K562 (cell line): Measurements from ENCODE around the gene CAMK2B. TPM values are rescaled to one million over a fixed set of nuclear protein-coding genes. Genes with fewer than 3 reads are reported as not detected.

Experiments used
- ATAC-seq: fragments of 200-7000 bp; cut with Tn5 transposase; 3 replicates; pipeline ENCODE4 v1.9.1; 2020; ENCODE audit warnings: moderate library complexity
- BruUV-seq: library from RNA; stranded (reverse); fragments of 400-500 nt; replicated peaks from 2 replicates; lab custom pipeline; 2021; lab: Mats Ljungman, UMichigan
- CTCF ChIA-PET: fragments of 300-600 bp; formaldehyde crosslinking; extraction: SDS; loops from one replicate; lab custom pipeline; 2021; ENCODE audit warnings: low intra/inter-chr PET ratio; lab: Yijun Ruan, JAX
- POLR2A ChIA-PET: fragments of 300-600, 350-650 bp; sonication (Branson Sonifier 250); formaldehyde crosslinking; extraction: SDS; loops from one replicate; lab custom pipeline; 2021; ENCODE audit warnings: antibody characterized with exemption, inconsistent platforms; lab: Yijun Ruan, JAX
- DNase-seq, 4 experiments: peaks; one replicate each; pipeline versions ENCODE4 v3.0.0 to v3.0.0-alpha.2; 2011 to 2018; ENCODE audit warnings: low spot score in 3 of 4, mixed read lengths in 3 of 4; ENCODE audit errors: extremely low read depth in 1 of 4
- FAIRE-seq: peaks from 2 replicates; lab custom pipeline; 2011; peaks lifted over from hg19 to GRCh38; lab: Jason Lieb, UNC
- H2AFZ ChIP-seq: 2 replicates; pipeline ENCODE4 v1.6.0; 2011; ENCODE audit warnings: low read depth, low read length, control low read depth, inconsistent platforms
- H3K27ac ChIP-seq: fragments of 200-600 bp; 3 replicates; pipeline ENCODE4 v1.8.0; 2011; ENCODE audit warnings: low read depth, mild to moderate bottlenecking, control low read depth, inconsistent platforms, low read length, moderate library complexity, mixed read lengths; ENCODE audit errors: extremely low read depth
- H3K27me3 ChIP-seq, 2 experiments: fragments of 300-600 bp in 1 of 2; 2 replicates in 1 of 2; 3 replicates in 1 of 2; pipeline versions ENCODE4 v1.6.0 to v1.8.0; 2011; ENCODE audit warnings: inconsistent platforms in 2 of 2, low read length in 2 of 2, mild to moderate bottlenecking in 1 of 2, mixed read lengths in 1 of 2, moderate library complexity in 1 of 2; ENCODE audit not compliant: control insufficient read depth in 2 of 2, insufficient read depth in 2 of 2
- H3K36me3 ChIP-seq: fragments of 300-600 bp; 3 replicates; pipeline ENCODE4 v1.8.0; 2011; ENCODE audit warnings: mild to moderate bottlenecking, low read length, inconsistent platforms; ENCODE audit not compliant: control insufficient read depth, insufficient read depth
- H3K4me1 ChIP-seq, 2 experiments: fragments of 200-600 bp in 1 of 2; replicated peaks in 1 of 2; 2 replicates in 1 of 2; 3 replicates in 1 of 2; pipeline versions ENCODE4 v1.5.1 to v1.8.0; 2011; ENCODE audit warnings: inconsistent platforms in 2 of 2, low read length in 2 of 2, mild to moderate bottlenecking in 1 of 2, mixed read lengths in 1 of 2, moderate library complexity in 1 of 2; ENCODE audit not compliant: control insufficient read depth in 2 of 2, insufficient read depth in 2 of 2
- H3K4me2 ChIP-seq: 2 replicates; pipeline ENCODE4 v1.6.1; 2011; ENCODE audit warnings: low read length, control low read depth, inconsistent platforms, mixed read lengths; ENCODE audit not compliant: insufficient read depth
- H3K4me3 ChIP-seq: fragments of 200-600 bp; sonication (generic), shearing (Covaris generic); 2 replicates; pipeline ENCODE4 v1.5.1; 2016; ENCODE audit warnings: control low read depth, inconsistent platforms
- H3K79me2 ChIP-seq: fragments of 200-600 bp; 3 replicates; pipeline ENCODE4 v1.8.0; 2011; ENCODE audit warnings: low read length, inconsistent platforms; ENCODE audit not compliant: control insufficient read depth, insufficient read depth
- H3K9ac ChIP-seq, 2 experiments: 2 replicates each; pipeline versions ENCODE4 v1.6.0 to v1.6.1; 2011; ENCODE audit warnings: low read depth in 2 of 2, low read length in 2 of 2, control low read depth in 1 of 2, inconsistent platforms in 1 of 2, mild to moderate bottlenecking in 1 of 2, mixed read lengths in 1 of 2; ENCODE audit not compliant: insufficient read depth in 1 of 2
- H3K9me1 ChIP-seq: one replicate; pipeline ENCODE4 v1.6.0; 2011; ENCODE audit warnings: inconsistent platforms, mild to moderate bottlenecking, low read length, moderate library complexity; ENCODE audit not compliant: control insufficient read depth, insufficient read depth
- H3K9me3 ChIP-seq: replicated peaks from 2 replicates; pipeline ENCODE4 v1.5.1; 2011; ENCODE audit warnings: low read depth, low read length, inconsistent platforms; ENCODE audit not compliant: control insufficient read depth, insufficient read depth
- H4K20me1 ChIP-seq: replicated peaks from 2 replicates; pipeline ENCODE4 v1.6.1; 2011; ENCODE audit warnings: low read length, inconsistent platforms, mixed read lengths; ENCODE audit not compliant: control insufficient read depth, insufficient read depth
- CEBPG ChIP-seq, 3 experiments: fragments of 200-800 bp in 1 of 3; sonication (Bioruptor generic) in 1 of 3; sonication (generic) in 1 of 3; formaldehyde crosslinking in 1 of 3; IDR thresholded peaks in 2 of 3; conservative IDR thresholded peaks in 1 of 3; 2 replicates each; pipeline versions ENCODE4 v1.6.1 to v1.8.0; 2016 to 2022; ENCODE audit warnings: missing compliant biosample characterization in 2 of 3, missing genetic modification characterization in 2 of 3, mild to moderate bottlenecking in 1 of 3, missing genetic modification reagents in 1 of 3
- E2F6 ChIP-seq, 2 experiments: IDR thresholded peaks; 2 replicates each; pipeline ENCODE4 v1.6.1; 2011; ENCODE audit warnings: borderline replicate concordance in 1 of 2, control low read depth in 1 of 2, low read depth in 1 of 2, low read length in 1 of 2, mild to moderate bottlenecking in 1 of 2, mixed read lengths in 1 of 2, moderate library complexity in 1 of 2; ENCODE audit not compliant: insufficient read depth in 1 of 2, insufficient read length in 1 of 2, poor library complexity in 1 of 2, severe bottlenecking in 1 of 2; ENCODE audit errors: extremely low read depth in 1 of 2
- EZH2 ChIP-seq: IDR thresholded peaks from 2 replicates; pipeline ENCODE4 v1.6.1; 2012; ENCODE audit warnings: low read depth, mild to moderate bottlenecking, inconsistent platforms, low read length, borderline replicate concordance
- HDAC1 ChIP-seq, 2 experiments: fragments of 450-650 bp; IDR thresholded peaks; 2 replicates each; pipeline ENCODE4 v1.6.1; 2016 to 2017; ENCODE audit warnings: inconsistent platforms in 1 of 2, mild to moderate bottlenecking in 1 of 2, moderate library complexity in 1 of 2
- HES1 ChIP-seq: fragments of 450-650 bp; IDR thresholded peaks from 2 replicates; pipeline ENCODE4 v1.6.1; 2016; ENCODE audit warnings: low read depth, mild to moderate bottlenecking, moderate library complexity
- MTA3 ChIP-seq: fragments of 450-650 bp; formaldehyde crosslinking; IDR thresholded peaks from 2 replicates; pipeline ENCODE4 v1.6.1; 2017; ENCODE audit warnings: mild to moderate bottlenecking, borderline replicate concordance
- SIN3A ChIP-seq, 2 experiments: fragments of 150-350 bp in 1 of 2; IDR thresholded peaks; 2 replicates each; pipeline ENCODE4 v1.6.1; 2011 to 2016; ENCODE audit warnings: borderline replicate concordance in 2 of 2, low read depth in 2 of 2, low read length in 2 of 2, mild to moderate bottlenecking in 2 of 2, moderate library complexity in 2 of 2; ENCODE audit not compliant: control insufficient read depth in 1 of 2
- ZNF277 ChIP-seq: fragments of 250-450 bp; sonication (Bioruptor Pico); IDR thresholded peaks from 2 replicates; pipeline ENCODE4 v1.8.0; 2022; ENCODE audit warnings: inconsistent platforms, mild to moderate bottlenecking, moderate library complexity, borderline replicate concordance
- ZNF395 ChIP-seq: fragments of 200-800 bp; sonication (Bioruptor generic); IDR thresholded peaks from 2 replicates; pipeline ENCODE4 v1.6.1; 2017; ENCODE audit warnings: missing genetic modification characterization, missing compliant biosample characterization
- WGBS: fragments of 100-300 bp; shearing (Covaris generic); methylation state at CpG from one replicate; pipeline ENCODE4 v1.1.6; 2016; ENCODE audit warnings: low coverage, mixed read lengths; ENCODE audit not compliant: insufficient coverage; ENCODE audit errors: missing lambda C conversion rate; 5-methylcytosine and 5-hydroxymethylcytosine counted together
- in situ Hi-C: fragments of 300-500 bp; cut with MboI; formaldehyde crosslinking; loops from 4 replicates; pipeline ENCODE4 v1.15.0; 2018; ENCODE audit warnings: inconsistent platforms, mixed read lengths
- intact Hi-C: fragments of 100-400 bp; cut with micrococcal nuclease; formaldehyde crosslinking; loops from 2 replicates; pipeline ENCODE4 v1.14.2; 2022
- polyA plus RNA-seq, 8 experiments: library from polyadenylated mRNA; depleted of rRNA in 4 of 8; stranded (reverse) in 5 of 8; unstranded in 3 of 8; fragments of >200 nt; fragmentation: Nextera tagmentation in 2 of 8; fragmentation: Illumina TruSeq in 1 of 8; extraction: Ambion mirVana in 2 of 8; extraction: Trizol in 1 of 8; gene quantifications; 2 replicates each; pipeline versions ENCODE4 v1.2.1 to v1.2.3, GENCODE V29; 2011 to 2014; ENCODE audit warnings: inconsistent platforms in 1 of 8, missing spikeins in 1 of 8
- total RNA-seq, 7 experiments: library from RNA; depleted of rRNA in 6 of 7; stranded (reverse); fragments of >200 nt in 6 of 7; fragmentation: Illumina TruSeq in 2 of 7; extraction: Trizol in 2 of 7; gene quantifications; 2 replicates each; pipeline versions ENCODE4 v1.2.1 to v1.2.3, GENCODE V29; 2011 to 2021; ENCODE audit warnings: low replicate concordance in 1 of 7

The CAMK2B gene
- total and polyA plus RNA-seq, 9 of the 15 experiments (the other 6 are each of a cell fraction or from before 2014, with no cell fraction given): 0.04 to 0.09 (median 0.05) TPM; not detected in 4

- no peaks in the 10 kb centered on the region for H3K9me1 ChIP-seq
- peaks cover 40% of the 10 kb centered on the region for H3K36me3 ChIP-seq
- CTCF ChIA-PET: interaction anchor here (0.7 kb wide), 2 partner anchors 70 to 595 kb away, joined by 3 to 4 read pairs; no protein-coding TSS in a partner anchor
- peak overlapping the region; percentile 97 for H3K4me3 ChIP-seq
- BruUV-seq: no TSS peak
- POLR2A ChIA-PET: interaction anchor here (0.6 kb wide), 1 partner anchor 119 kb away, joined by 3 read pairs; no protein-coding TSS in a partner anchor
- H3K27ac ChIP-seq: no peak overlapping the region
- H3K27me3 ChIP-seq: no peaks in the 10 kb centered on the region
- TF ChIP-seq ZNF395 (CRISPR knock-in tag) (no peak), HDAC1 (IDR thresholded peaks at IDR 0.05) (no peak), ZNF277 (CRISPR knock-in tag) (no peak), E2F6 (IDR thresholded peaks at IDR 0.05; ENCODE audit: borderline replicate concordance in 1 of 2, extremely low read depth in 1 of 2, insufficient read depth in 1 of 2, insufficient read length in 1 of 2, low read depth in 1 of 2, low read length in 1 of 2, poor library complexity in 1 of 2, severe bottlenecking in 1 of 2) (no peak), HES1 (no peak), MTA3 (no peak), EZH2 (no peak), SIN3A (IDR thresholded peaks at IDR 0.05; ENCODE audit: borderline replicate concordance in 2 of 2, control insufficient read depth in 1 of 2, low read depth in 2 of 2, low read length in 2 of 2) (0 out of 4 replicates have a peak, but pooled peaks of 1 of the 2 experiments have one; percentile 53), CEBPG (CRISPR knock-in tag; IDR thresholded peaks at IDR 0.05) (no peak), CEBPG (tag; conservative IDR thresholded peaks at IDR 0.05 in 1 of 2, IDR thresholded peaks at IDR 0.05 in 1 of 2) (0 out of 4 replicates have a peak, but pooled peaks of 1 of the 2 experiments have one; percentile 12)
- DNase-seq (peak in 1 of 4 experiments; percentile 28), FAIRE-seq (no peak), ATAC-seq (no peak)
- no peaks in the 10 kb centered on the region for H3K9me3 ChIP-seq
- peaks cover 33% of the 10 kb centered on the region for H3K79me2 ChIP-seq
- under 1% methylated on average over 8 of the region's 8 CpGs for WGBS
- in situ Hi-C loops: no loop called here
- H3K4me1 ChIP-seq: peaks cover 3 to 7% of the 10 kb centered on the region in 2 experiments; a peak in 3 of 5 replicates
- peak overlapping the region; percentile 50 to 78; a peak in 3 of 4 replicates for H3K9ac ChIP-seq
- no peak overlapping the region for H2AFZ ChIP-seq
- peaks cover 11% of the 10 kb centered on the region; the same call in 1 of the 2 replicates for H4K20me1 ChIP-seq
- H3K4me2 ChIP-seq: peak overlapping the region; percentile 90
- intact Hi-C loops: no loop called here
Observed at GRCh38 chr7:44201813-44202212, 123.6 kb downstream of the CAMK2B start.
